SK-N-SH (cell line): ENCODE measurements around the gene ACACB. TPM values are rescaled to one million over a fixed set of nuclear protein-coding genes. Genes with fewer than 3 reads are reported as not detected.
A peak's percentile ranks its signal among the peaks of the same experiment; 100 is the strongest.

Experiments used
- CTCF ChIA-PET: fragments of 300-600, 350-600 bp; formaldehyde crosslinking; extraction: SDS; loops from one replicate; lab custom pipeline; 2021; lab: Yijun Ruan, JAX
- POLR2A ChIA-PET: fragments of 350-600 bp; sonication (Branson Sonifier 250); formaldehyde crosslinking; extraction: SDS; loops from one replicate; lab custom pipeline; 2020; ENCODE audit warnings: antibody characterized with exemption, inconsistent platforms; lab: Yijun Ruan, JAX
- DNase-seq: peaks from one replicate; pipeline ENCODE4 v3.0.0; 2012
- H2AFZ ChIP-seq: fragments of 200-600 bp; sonication (generic); 2 replicates; pipeline ENCODE4 v1.8.1; 2016; ENCODE audit warnings: antibody characterized with exemption, mild to moderate bottlenecking, low read depth
- H3F3A ChIP-seq: fragments of 200-600 bp; sonication (generic); replicated peaks from 2 replicates; pipeline ENCODE3; 2016; ENCODE audit warnings: antibody characterized with exemption, mild to moderate bottlenecking; ENCODE audit not compliant: insufficient read depth
- H3K27ac ChIP-seq, 2 experiments: fragments of 200-500 bp in 1 of 2; fragments of 200-600 bp in 1 of 2; sonication (Bioruptor generic) in 1 of 2; sonication (generic), shearing (Covaris generic) in 1 of 2; 2 replicates each; pipeline versions ENCODE4 v1.5.1 to v1.6.1; 2014 to 2016; ENCODE audit warnings: low read depth in 2 of 2, inconsistent platforms in 1 of 2, low read length in 1 of 2, mild to moderate bottlenecking in 1 of 2, mixed read lengths in 1 of 2
- H3K27me3 ChIP-seq: fragments of 200-600 bp; sonication (generic), shearing (Covaris generic); 2 replicates; pipeline ENCODE4 v1.6.1; 2016; ENCODE audit warnings: mixed run types; ENCODE audit not compliant: insufficient read depth
- H3K36me3 ChIP-seq, 2 experiments: fragments of 200-500 bp in 1 of 2; fragments of 200-600 bp in 1 of 2; sonication (Bioruptor generic) in 1 of 2; sonication (generic) in 1 of 2; replicated peaks in 1 of 2; 2 replicates each; pipeline versions ENCODE3 to v1.5.1; 2014 to 2016; ENCODE audit warnings: low read length in 1 of 2, mild to moderate bottlenecking in 1 of 2; ENCODE audit not compliant: insufficient read depth in 2 of 2, control insufficient read depth in 1 of 2
- H3K4me1 ChIP-seq, 2 experiments: fragments of 200-500 bp in 1 of 2; fragments of 200-600 bp in 1 of 2; sonication (Bioruptor generic) in 1 of 2; sonication (generic), shearing (Covaris generic) in 1 of 2; 2 replicates each; pipeline versions ENCODE4 v1.5.1 to v1.6.1; 2014 to 2016; ENCODE audit warnings: low read depth in 1 of 2, low read length in 1 of 2, mixed run types in 1 of 2; ENCODE audit not compliant: insufficient read depth in 2 of 2, control insufficient read depth in 1 of 2
- H3K4me2 ChIP-seq: fragments of 200-600 bp; sonication (generic), shearing (Covaris generic); 2 replicates; pipeline ENCODE4 v1.6.1; 2017; ENCODE audit warnings: mixed run types
- H3K4me3 ChIP-seq, 2 experiments: fragments of 200-500 bp in 1 of 2; fragments of 200-600 bp in 1 of 2; sonication (Bioruptor generic) in 1 of 2; sonication (generic), shearing (Covaris generic) in 1 of 2; 2 replicates each; pipeline versions ENCODE4 v1.5.1 to v1.8.1; 2014 to 2016; ENCODE audit warnings: low read depth in 2 of 2, inconsistent platforms in 1 of 2, low read length in 1 of 2, mild to moderate bottlenecking in 1 of 2, mixed read lengths in 1 of 2, moderate library complexity in 1 of 2
- H3K79me2 ChIP-seq: fragments of 200-600 bp; sonication (generic); 2 replicates; pipeline ENCODE4 v1.8.1; 2017; ENCODE audit warnings: mild to moderate bottlenecking; ENCODE audit not compliant: insufficient read depth
- H3K9ac ChIP-seq: fragments of 200-600 bp; sonication (generic); 2 replicates; pipeline ENCODE4 v1.6.1; 2017; ENCODE audit warnings: mixed run types
- H3K9me2 ChIP-seq: fragments of 200-600 bp; sonication (generic); 2 replicates; pipeline ENCODE4 v1.6.1; 2017; ENCODE audit warnings: mixed run types
- H3K9me3 ChIP-seq: fragments of 200-600 bp; sonication (generic); 2 replicates; pipeline ENCODE4 v1.6.1; 2017; ENCODE audit warnings: mixed run types, mild to moderate bottlenecking, moderate library complexity
- H4K20me1 ChIP-seq: fragments of 200-600 bp; sonication (generic); 2 replicates; pipeline ENCODE4 v1.6.1; 2017; ENCODE audit warnings: mild to moderate bottlenecking, mixed run types; ENCODE audit not compliant: insufficient read depth
- CHD2 ChIP-seq: fragments of 150-350 bp; IDR thresholded peaks from 2 replicates; pipeline ENCODE4 v1.6.1; 2018; ENCODE audit warnings: low read length; ENCODE audit not compliant: partially characterized antibody
- EP300 ChIP-seq, 2 experiments: IDR thresholded peaks; 2 replicates each; pipeline versions ENCODE4 v1.4.0 to v1.6.1; 2012; ENCODE audit warnings: borderline replicate concordance in 1 of 2, low read depth in 1 of 2, low read length in 1 of 2
- FOXJ3 ChIP-seq: sonication (generic); formaldehyde crosslinking; IDR thresholded peaks from 2 replicates; pipeline ENCODE4 v1.5.1; 2020; ENCODE audit warnings: mild to moderate bottlenecking, missing genetic modification reagents
- FOXM1 ChIP-seq: IDR thresholded peaks from 2 replicates; pipeline ENCODE4 v1.4.0; 2012; ENCODE audit warnings: low read depth, mild to moderate bottlenecking
- NFIC ChIP-seq: IDR thresholded peaks from 2 replicates; pipeline ENCODE4 v1.4.0; 2012; ENCODE audit warnings: borderline replicate concordance
- NRF1 ChIP-seq: IDR thresholded peaks from 2 replicates; pipeline ENCODE4 v1.6.1; 2012; ENCODE audit warnings: low read depth, mild to moderate bottlenecking, low read length
- POLR2AphosphoS5 ChIP-seq: IDR thresholded peaks from 2 replicates; pipeline ENCODE4 v1.6.1; 2012; ENCODE audit warnings: low read depth, low read length
- RCOR1 ChIP-seq: fragments of 150-350 bp; IDR thresholded peaks from 2 replicates; pipeline ENCODE4 v1.6.1; 2017; ENCODE audit warnings: antibody characterized with exemption, low read length
- RXRA ChIP-seq: IDR thresholded peaks from 2 replicates; pipeline ENCODE4 v1.4.0; 2012; ENCODE audit warnings: low read depth, mild to moderate bottlenecking, borderline replicate concordance
- SIN3A ChIP-seq: IDR thresholded peaks from 2 replicates; pipeline ENCODE4 v1.6.1; 2012; ENCODE audit warnings: low read depth, mild to moderate bottlenecking, low read length, moderate library complexity, borderline replicate concordance
- TEAD4 ChIP-seq: IDR thresholded peaks from 2 replicates; pipeline ENCODE4 v1.4.0; 2012; ENCODE audit warnings: mild to moderate bottlenecking, borderline replicate concordance; ENCODE audit not compliant: insufficient read depth
- WGBS: methylation state at CpG from one replicate; pipeline ENCODE4 v1.1.6; 2017; ENCODE audit warnings: low lambda C conversion rate; 5-methylcytosine and 5-hydroxymethylcytosine counted together
- polyA plus RNA-seq, 3 experiments: library from polyadenylated mRNA; depleted of rRNA; stranded (reverse); fragments of >200 nt; gene quantifications; 2 replicates each; pipeline ENCODE4 v1.2.3, GENCODE V29; 2012
- TF ChIP-seq, protein P1 (sequence below): fragments of 200-600 bp; sonication (generic); IDR thresholded peaks from 2 replicates; pipeline ENCODE4 v1.6.1; 2017; ENCODE audit warnings: antibody characterized with exemption, mild to moderate bottlenecking, moderate library complexity
- TF ChIP-seq, protein P2 (sequence below): IDR thresholded peaks from 2 replicates; pipeline ENCODE4 v1.6.1; 2012; ENCODE audit warnings: mild to moderate bottlenecking, low read depth, low read length, moderate library complexity

Gene ACACB
- polyA plus RNA-seq, 1 of the 3 experiments (the other 2 are of a cell fraction) = 6.1 TPM

DNA sequence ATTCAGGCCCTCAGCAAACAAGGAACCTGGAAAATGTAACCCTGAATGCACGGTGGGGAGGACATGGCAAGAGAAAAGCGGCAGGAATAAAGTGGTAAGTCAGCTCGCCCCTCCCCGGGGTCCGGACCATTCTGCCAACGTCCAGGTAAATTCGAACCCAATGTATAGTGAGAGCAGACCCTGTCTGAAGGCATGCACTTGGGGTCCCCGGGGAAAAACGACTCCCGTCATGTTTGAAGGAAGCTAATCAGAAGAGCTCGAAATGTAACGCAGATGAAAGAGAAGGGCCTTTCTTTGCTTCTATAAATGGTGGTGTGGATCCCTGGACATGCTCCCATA lies 193 bp downstream of the ACACB start:
- TF ChIP-seq NFIC (no peak), NRF1 (no peak), SIN3A (no peak), FOXJ3 (no peak)
- H3K9me2 ChIP-seq = no peaks in the 10 kb centered on the region
- DNase-seq = no peak
- H3K79me2 ChIP-seq = no peaks in the 10 kb centered on the region
- H3K27me3 ChIP-seq = no peaks in the 10 kb centered on the region
- ChIA-PET CTCF (interaction anchor here (1.2 to 9.1 kb wide), 4 partner anchors 15 to 275 kb away, joined by 3 to 86 read pairs (median 4); partner anchors contain the start of gene ALKBH2), POLR2A (no interaction called here)
- H3K4me3 ChIP-seq = no peak overlapping the region
- H3K9me3 ChIP-seq = no peaks in the 10 kb centered on the region
- H3F3A ChIP-seq = peaks cover 3% of the 10 kb centered on the region
- WGBS = 73% methylated on average over 12 of the region's 12 CpGs
- H4K20me1 ChIP-seq = no peaks in the 10 kb centered on the region
- peaks cover 3 to 20% of the 10 kb centered on the region in 2 experiments; a peak in 2 of 4 replicates for H3K4me1 ChIP-seq
- H2AFZ ChIP-seq = no peak overlapping the region
- no peaks in the 10 kb centered on the region for H3K36me3 ChIP-seq
- no peak overlapping the region for H3K9ac ChIP-seq
- H3K27ac ChIP-seq = peak overlapping the region in 1 of 2 experiments; percentile 66; a peak in 2 of 4 replicates
- no peak overlapping the region for H3K4me2 ChIP-seq

DNA sequence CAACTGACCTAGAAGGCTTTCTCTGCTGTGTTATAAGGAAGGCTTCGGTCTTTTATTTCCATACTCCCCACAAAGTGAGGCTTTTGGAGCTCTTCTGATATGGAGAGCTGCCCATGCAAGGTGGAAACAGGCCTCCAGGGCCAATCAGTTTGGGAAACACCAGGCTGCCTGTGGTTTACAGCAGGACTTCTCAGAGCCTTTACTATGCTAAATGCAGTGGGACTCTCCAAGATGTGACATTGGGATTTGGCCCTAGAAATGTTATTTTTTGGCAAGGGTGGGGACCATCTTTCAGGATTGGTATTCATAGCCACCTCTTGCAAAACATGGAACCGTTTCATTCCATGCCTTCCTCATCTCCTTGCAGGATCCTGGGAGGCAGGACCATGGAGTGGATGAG lies 3.7 kb downstream of the ACACB start:
- Histone ChIP-seq H4K20me1 (no peaks in the 10 kb centered on the region), H3F3A (no peaks in the 10 kb centered on the region), H3K4me1 (peaks cover 0 to 15% of the 10 kb centered on the region in 2 experiments; a peak in 1 of 4 replicates), H3K27me3 (no peaks in the 10 kb centered on the region), H3K4me3 (no peak overlapping the region), H3K9me3 (no peaks in the 10 kb centered on the region), H3K36me3 (no peaks in the 10 kb centered on the region), H3K27ac (no peak overlapping the region), H3K79me2 (no peaks in the 10 kb centered on the region), H3K9me2 (no peaks in the 10 kb centered on the region), H3K9ac (no peak overlapping the region), H3K4me2 (no peak overlapping the region), H2AFZ (no peak overlapping the region)
- ChIA-PET POLR2A (no interaction called here), CTCF (interaction anchor here (0.6 to 5.5 kb wide), 3 partner anchors 8 to 13 kb away, joined by 3 to 36 read pairs (median 3); no protein-coding TSS in a partner anchor)
- no peak for DNase-seq
- 70% methylated on average over 2 of the region's 2 CpGs for WGBS
- no peak for TF ChIP-seq EP300 (IDR thresholded peaks at IDR 0.05; ENCODE audit: borderline replicate concordance in 1 of 2, low read depth in 1 of 2, low read length in 1 of 2)
- TF ChIP-seq RXRA = no peak
- no peak for TF ChIP-seq TEAD4
- TF ChIP-seq RCOR1 = no peak
- no peak for TF ChIP-seq CHD2
- no peak for TF ChIP-seq FOXM1
- TF ChIP-seq, protein P1, sequence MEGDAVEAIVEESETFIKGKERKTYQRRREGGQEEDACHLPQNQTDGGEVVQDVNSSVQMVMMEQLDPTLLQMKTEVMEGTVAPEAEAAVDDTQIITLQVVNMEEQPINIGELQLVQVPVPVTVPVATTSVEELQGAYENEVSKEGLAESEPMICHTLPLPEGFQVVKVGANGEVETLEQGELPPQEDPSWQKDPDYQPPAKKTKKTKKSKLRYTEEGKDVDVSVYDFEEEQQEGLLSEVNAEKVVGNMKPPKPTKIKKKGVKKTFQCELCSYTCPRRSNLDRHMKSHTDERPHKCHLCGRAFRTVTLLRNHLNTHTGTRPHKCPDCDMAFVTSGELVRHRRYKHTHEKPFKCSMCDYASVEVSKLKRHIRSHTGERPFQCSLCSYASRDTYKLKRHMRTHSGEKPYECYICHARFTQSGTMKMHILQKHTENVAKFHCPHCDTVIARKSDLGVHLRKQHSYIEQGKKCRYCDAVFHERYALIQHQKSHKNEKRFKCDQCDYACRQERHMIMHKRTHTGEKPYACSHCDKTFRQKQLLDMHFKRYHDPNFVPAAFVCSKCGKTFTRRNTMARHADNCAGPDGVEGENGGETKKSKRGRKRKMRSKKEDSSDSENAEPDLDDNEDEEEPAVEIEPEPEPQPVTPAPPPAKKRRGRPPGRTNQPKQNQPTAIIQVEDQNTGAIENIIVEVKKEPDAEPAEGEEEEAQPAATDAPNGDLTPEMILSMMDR = no peak
- TF ChIP-seq POLR2AphosphoS5 = no peak
- TF ChIP-seq, protein P2, sequence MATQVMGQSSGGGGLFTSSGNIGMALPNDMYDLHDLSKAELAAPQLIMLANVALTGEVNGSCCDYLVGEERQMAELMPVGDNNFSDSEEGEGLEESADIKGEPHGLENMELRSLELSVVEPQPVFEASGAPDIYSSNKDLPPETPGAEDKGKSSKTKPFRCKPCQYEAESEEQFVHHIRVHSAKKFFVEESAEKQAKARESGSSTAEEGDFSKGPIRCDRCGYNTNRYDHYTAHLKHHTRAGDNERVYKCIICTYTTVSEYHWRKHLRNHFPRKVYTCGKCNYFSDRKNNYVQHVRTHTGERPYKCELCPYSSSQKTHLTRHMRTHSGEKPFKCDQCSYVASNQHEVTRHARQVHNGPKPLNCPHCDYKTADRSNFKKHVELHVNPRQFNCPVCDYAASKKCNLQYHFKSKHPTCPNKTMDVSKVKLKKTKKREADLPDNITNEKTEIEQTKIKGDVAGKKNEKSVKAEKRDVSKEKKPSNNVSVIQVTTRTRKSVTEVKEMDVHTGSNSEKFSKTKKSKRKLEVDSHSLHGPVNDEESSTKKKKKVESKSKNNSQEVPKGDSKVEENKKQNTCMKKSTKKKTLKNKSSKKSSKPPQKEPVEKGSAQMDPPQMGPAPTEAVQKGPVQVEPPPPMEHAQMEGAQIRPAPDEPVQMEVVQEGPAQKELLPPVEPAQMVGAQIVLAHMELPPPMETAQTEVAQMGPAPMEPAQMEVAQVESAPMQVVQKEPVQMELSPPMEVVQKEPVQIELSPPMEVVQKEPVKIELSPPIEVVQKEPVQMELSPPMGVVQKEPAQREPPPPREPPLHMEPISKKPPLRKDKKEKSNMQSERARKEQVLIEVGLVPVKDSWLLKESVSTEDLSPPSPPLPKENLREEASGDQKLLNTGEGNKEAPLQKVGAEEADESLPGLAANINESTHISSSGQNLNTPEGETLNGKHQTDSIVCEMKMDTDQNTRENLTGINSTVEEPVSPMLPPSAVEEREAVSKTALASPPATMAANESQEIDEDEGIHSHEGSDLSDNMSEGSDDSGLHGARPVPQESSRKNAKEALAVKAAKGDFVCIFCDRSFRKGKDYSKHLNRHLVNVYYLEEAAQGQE = no peak
